Psoas muscle (tissue), 8 donors: ENCODE measurements around the gene CFAP97D2. TPM values are rescaled to one million over a fixed set of nuclear protein-coding genes. Genes with fewer than 3 reads are reported as not detected.
A peak's percentile ranks its signal among the peaks of the same experiment; 100 is the strongest.

Source experiments
- ATAC-seq, 4 donors: fragments of 200-7000 bp; cut with Tn5 transposase; one replicate each; pipeline ENCODE4 v1.9.1; 2020; ENCODE audit warnings: moderate library complexity in 3 of 4, mild to moderate bottlenecking in 2 of 4
- DNase-seq, 2 donors: peaks; one replicate each; pipeline ENCODE4 v3.0.0-alpha.2; 2020
- H3K27ac ChIP-seq: fragments of 200-600 bp; one replicate; pipeline ENCODE4 v1.8.0; 2022
- H3K27me3 ChIP-seq, 3 donors: fragments of 200-600 bp in 1 of 3; one replicate each; pipeline versions ENCODE4 v1.6.1 to v1.8.0; 2013 to 2022; ENCODE audit warnings: low read length in 2 of 3, mild to moderate bottlenecking in 2 of 3, moderate library complexity in 1 of 3; ENCODE audit not compliant: insufficient read depth in 3 of 3
- H3K36me3 ChIP-seq, 2 donors: fragments of 200-600 bp in 1 of 2; one replicate each; pipeline versions ENCODE4 v1.6.1 to v1.8.0; 2013 to 2022; ENCODE audit warnings: low read depth in 1 of 2, mild to moderate bottlenecking in 1 of 2, moderate library complexity in 1 of 2; ENCODE audit not compliant: insufficient read depth in 1 of 2
- H3K4me1 ChIP-seq: fragments of 200-600 bp; one replicate; pipeline ENCODE4 v1.8.0; 2022
- H3K4me3 ChIP-seq: fragments of 200-600 bp; one replicate; pipeline ENCODE4 v1.8.0; 2022; ENCODE audit warnings: mild to moderate bottlenecking
- H3K9me3 ChIP-seq: fragments of 200-600 bp; one replicate; pipeline ENCODE4 v1.8.0; 2022
- WGBS, 3 donors: extraction: QIAGEN DNeasy Blood & Tissue Kit; methylation state at CpG; one replicate each; pipeline versions ENCODE4 v1.1.6 to v1.1.7; 2013; 5-methylcytosine and 5-hydroxymethylcytosine counted together
- intact Hi-C, 2 donors: fragments of 100-400 bp; cut with DNase I; formaldehyde crosslinking; loops; one replicate each; pipeline versions ENCODE4 v1.11.0 to v1.14.2; 2022
- polyA plus RNA-seq, 3 donors: library from polyadenylated mRNA; stranded (reverse); fragments of 200-250 nt; gene quantifications; one replicate each; pipeline ENCODE4 v1.2.3, GENCODE V29; 2013
- total RNA-seq, 4 donors: library from RNA; stranded (reverse); fragmentation: NEBNext Ultra II Directional in 2 of 4; extraction: Animal tissue kit (Norgen Biotek cat#: 25700) in 2 of 4; gene quantifications; one replicate each; pipeline versions ENCODE4 v1.2.1 to v1.2.4, GENCODE V29; 2021 to 2023
- TF ChIP-seq, protein P1 (sequence below): fragments of 200-600 bp; IDR thresholded peaks from one replicate; pipeline ENCODE4 v1.8.0; 2022; ENCODE audit warnings: antibody characterized with exemption
- donor health status: healthy with polysubstance abuse.
- donor health status: DM: no; HTN: no; CAD: no; lungs with moderate emphysema.
- donor health status: Bipolar disorder and iron deficiency.
- donor health status: healthy.
- donor health status: DM: yes; HTN: yes; CAD: no.
- donor health status: DM: no; HTN: no; CAD: no.
- donor health status: DM: no; HTN: no; CAD: no.
- donor health status: DM: yes; HTN: yes; CAD: no.

The CFAP97D2 gene
- total and polyA plus RNA-seq, 7 donors, result 0.09 TPM; not detected in 6

DNA sequence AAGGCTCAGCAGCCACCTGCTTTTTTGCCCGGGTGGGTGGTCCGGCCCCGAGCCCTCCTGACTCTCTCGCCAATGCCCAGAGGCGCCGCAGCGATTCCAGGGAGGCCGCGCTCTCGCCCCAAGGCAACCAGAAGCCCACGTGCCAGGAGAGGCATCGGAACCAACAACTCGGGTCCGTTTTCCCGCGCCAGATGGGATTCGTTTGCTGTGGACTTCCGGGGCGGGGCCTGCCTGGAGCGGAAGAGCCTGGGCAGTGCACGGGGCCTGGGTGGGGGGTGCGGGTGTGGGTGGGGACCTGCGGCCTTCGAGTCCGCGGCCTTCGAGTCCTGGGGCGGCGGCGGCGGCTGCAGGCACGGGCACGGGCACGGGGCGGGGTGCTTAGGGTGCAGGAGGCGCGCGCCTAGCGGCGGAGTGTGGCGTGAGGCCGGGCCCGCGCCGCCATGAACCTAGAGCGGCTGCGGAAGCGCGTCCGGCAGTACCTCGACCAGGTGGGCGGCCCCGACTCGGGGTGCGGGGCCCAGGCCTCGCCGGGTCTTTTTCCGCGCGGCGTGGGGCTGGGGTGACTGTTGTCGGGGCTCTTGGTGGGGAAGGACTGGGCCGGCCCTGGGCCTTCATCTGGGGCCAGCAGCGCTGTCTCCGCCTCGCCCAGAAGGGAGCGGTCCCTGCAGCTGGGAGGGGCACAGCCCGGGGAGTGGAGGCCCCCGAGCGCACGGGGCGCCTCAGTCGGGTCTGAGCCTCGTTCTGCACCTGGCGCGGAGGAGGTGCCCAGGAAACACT, 55.8 kb downstream of the CFAP97D2 start, which contains the start of gene CDC16:
TSS of gene CDC16 (plus strand) at position 253 of the 777 bp plus-strand sequence. CDS start at position 441, 188 bp downstream.
- ATAC-seq, result peak; percentile 98 to 99 (median 98)
- H3K9me3 ChIP-seq, result no peaks in the 10 kb centered on the region
- no peaks in the 10 kb centered on the region for H3K4me1 ChIP-seq
- H3K27me3 ChIP-seq, result peaks cover 0 to 6% (median 0%) of the 10 kb centered on the region in 3 donors
- peak within 1 kb of the TSS; percentile 85 for H3K27ac ChIP-seq
- H3K4me3 ChIP-seq, result peak within 1 kb of the TSS; percentile 98
- WGBS, 3 donors, result 0 to 1% (median 1%) methylated on average over 53 to 76 of the region's 76 CpGs
- peak; percentile 95 to 96 for DNase-seq
- TF ChIP-seq, protein P1, sequence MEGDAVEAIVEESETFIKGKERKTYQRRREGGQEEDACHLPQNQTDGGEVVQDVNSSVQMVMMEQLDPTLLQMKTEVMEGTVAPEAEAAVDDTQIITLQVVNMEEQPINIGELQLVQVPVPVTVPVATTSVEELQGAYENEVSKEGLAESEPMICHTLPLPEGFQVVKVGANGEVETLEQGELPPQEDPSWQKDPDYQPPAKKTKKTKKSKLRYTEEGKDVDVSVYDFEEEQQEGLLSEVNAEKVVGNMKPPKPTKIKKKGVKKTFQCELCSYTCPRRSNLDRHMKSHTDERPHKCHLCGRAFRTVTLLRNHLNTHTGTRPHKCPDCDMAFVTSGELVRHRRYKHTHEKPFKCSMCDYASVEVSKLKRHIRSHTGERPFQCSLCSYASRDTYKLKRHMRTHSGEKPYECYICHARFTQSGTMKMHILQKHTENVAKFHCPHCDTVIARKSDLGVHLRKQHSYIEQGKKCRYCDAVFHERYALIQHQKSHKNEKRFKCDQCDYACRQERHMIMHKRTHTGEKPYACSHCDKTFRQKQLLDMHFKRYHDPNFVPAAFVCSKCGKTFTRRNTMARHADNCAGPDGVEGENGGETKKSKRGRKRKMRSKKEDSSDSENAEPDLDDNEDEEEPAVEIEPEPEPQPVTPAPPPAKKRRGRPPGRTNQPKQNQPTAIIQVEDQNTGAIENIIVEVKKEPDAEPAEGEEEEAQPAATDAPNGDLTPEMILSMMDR, result peak; percentile 25
- intact Hi-C loops, result no loop called here
- peaks cover 13 to 33% of the 10 kb centered on the region in 2 donors for H3K36me3 ChIP-seq

DNA sequence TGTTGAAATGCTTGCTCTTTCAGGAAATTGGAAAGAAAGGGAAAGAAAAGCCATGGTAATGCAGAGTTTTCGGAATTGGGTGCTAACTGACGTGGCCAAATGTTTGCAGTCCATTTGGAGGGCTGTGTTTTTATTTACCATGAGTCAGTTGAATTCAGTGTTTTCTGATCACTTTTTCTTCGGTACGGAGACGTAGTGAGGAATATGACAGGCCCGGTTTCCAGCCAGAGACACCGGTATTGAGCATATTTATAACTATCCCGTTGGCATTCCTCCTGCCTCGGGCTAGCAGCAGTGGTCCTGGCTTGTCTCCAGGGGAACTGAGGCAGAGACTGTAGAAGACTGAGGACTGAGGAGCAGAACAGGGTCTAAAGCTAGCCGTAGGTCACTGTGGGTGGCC, 56.6 kb downstream of the CFAP97D2 start:
- peaks cover 13 to 42% of the 10 kb centered on the region in 2 donors for H3K36me3 ChIP-seq
- no peaks in the 10 kb centered on the region for H3K9me3 ChIP-seq
- intact Hi-C loops, result no loop called here
- peak overlapping the region; percentile 85 for H3K27ac ChIP-seq
- H3K4me3 ChIP-seq, result peak overlapping the region; percentile 98
- H3K4me1 ChIP-seq, result no peaks in the 10 kb centered on the region
- TF ChIP-seq, protein P1, result no peak
- no peak for DNase-seq
- ATAC-seq, result no peak
- WGBS, 3 donors, result 10 to 16% (median 12%) methylated on average over 10 of the region's 10 CpGs
- H3K27me3 ChIP-seq, result no peaks in the 10 kb centered on the region

DNA sequence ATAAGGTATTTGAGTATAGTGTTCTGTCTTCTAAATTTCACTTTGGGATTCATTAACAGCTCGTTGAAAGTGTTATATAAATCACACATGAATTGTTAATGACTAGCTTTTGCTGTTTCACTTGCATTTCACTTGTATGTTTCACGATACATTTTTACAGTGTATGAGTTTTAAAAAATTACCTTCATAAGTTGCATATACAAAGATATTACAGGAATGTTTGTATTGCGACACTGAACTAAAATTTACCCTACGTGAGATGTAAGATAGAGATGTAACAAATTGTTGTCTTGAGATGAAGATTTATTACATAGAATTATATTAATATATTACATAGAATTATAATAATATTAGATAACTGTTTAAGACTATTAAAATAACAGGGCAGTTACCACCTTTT, 57.2 kb downstream of the CFAP97D2 start:
- Histone ChIP-seq H3K27ac (no peak overlapping the region), H3K9me3 (no peaks in the 10 kb centered on the region), H3K4me3 (peak overlapping the region; percentile 98), H3K27me3 (no peaks in the 10 kb centered on the region), H3K36me3 (peaks cover 14 to 47% of the 10 kb centered on the region in 2 donors), H3K4me1 (no peaks in the 10 kb centered on the region)
- DNase-seq (no peak), ATAC-seq (no peak)
- 66 to 80% (median 67%) methylated on average over 4 of the region's 4 CpGs for WGBS, 3 donors
- TF ChIP-seq, protein P1, result no peak
- intact Hi-C loops, result no loop called here

DNA sequence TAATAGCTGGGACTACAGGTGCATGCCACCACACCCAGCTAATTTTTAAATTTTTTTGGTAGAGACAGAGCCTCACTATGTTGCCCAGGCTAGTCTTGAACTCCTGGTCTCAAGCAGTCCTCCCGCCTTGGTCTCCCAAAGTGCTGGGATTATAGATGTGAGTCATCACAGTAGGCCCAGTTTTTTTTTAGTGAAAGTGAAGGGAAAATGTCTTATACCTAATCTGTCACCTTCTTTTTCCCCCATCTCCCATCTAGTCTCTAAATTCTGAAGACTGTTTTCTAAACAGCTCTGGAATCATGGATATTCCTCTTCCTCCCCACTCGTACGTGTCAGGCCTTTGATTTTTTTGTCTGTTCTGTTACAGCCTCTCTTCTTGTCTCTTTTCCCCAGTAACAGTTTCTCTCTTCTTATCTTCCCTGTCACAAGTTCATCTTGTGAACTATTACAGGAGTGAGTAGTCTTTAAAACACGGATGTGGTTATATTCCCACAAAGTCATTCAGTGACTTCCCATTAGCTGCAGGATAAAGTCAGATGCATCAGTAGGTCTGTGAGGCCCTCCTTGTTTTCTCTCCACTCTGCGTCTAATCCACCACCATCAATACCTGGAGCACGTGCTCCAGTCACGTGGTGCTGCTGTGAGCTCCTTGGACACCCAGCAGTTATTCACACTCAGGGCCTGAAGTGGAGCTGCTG, 58.5 kb downstream of the CFAP97D2 start:
- intact Hi-C loops, result no loop called here
- H3K27me3 ChIP-seq, result no peaks in the 10 kb centered on the region
- TF ChIP-seq, protein P1, result no peak
- 84 to 90% (median 90%) methylated on average over 7 of the region's 7 CpGs for WGBS, 3 donors
- H3K4me3 ChIP-seq, result no peak overlapping the region
- ATAC-seq, result no peak
- H3K27ac ChIP-seq, result no peak overlapping the region
- DNase-seq, result no peak
- H3K9me3 ChIP-seq, result no peaks in the 10 kb centered on the region
- peaks cover 19 to 60% of the 10 kb centered on the region in 2 donors for H3K36me3 ChIP-seq
- no peaks in the 10 kb centered on the region for H3K4me1 ChIP-seq
